T-helper 17 cell (primary cell): Measurements from ENCODE around the gene ZNF800. TPM values are rescaled to one million over a fixed set of nuclear protein-coding genes. Genes with fewer than 3 reads are reported as not detected.

Experiments used
- ATAC-seq: fragments of 150-1000 bp; cut with Tn5 transposase; 2 replicates; pipeline ENCODE4 v1.10.0; 2021; ENCODE audit warnings: mild to moderate bottlenecking, moderate library complexity
- DNase-seq, 3 donors: peaks; one replicate each; pipeline versions ENCODE4 v3.0.0 to v3.0.0-alpha.2; 2020 to 2021
- H3K9me3 ChIP-seq: one replicate; pipeline ENCODE4 v1.7.0; 2013; ENCODE audit warnings: low read length, mild to moderate bottlenecking; ENCODE audit not compliant: control insufficient read depth, poor library complexity, severe bottlenecking
- H3K27ac Mint-ChIP-seq: one replicate; pipeline ENCODE4 v1.8.0; 2022; ENCODE audit warnings: mild to moderate bottlenecking, moderate library complexity, mixed read lengths
- H3K27me3 Mint-ChIP-seq: one replicate; pipeline ENCODE4 v1.8.0; 2022; ENCODE audit warnings: mixed read lengths
- H3K36me3 Mint-ChIP-seq: one replicate; pipeline ENCODE4 v1.8.0; 2022; ENCODE audit warnings: low read depth, mixed read lengths
- H3K4me1 Mint-ChIP-seq: one replicate; pipeline ENCODE4 v1.8.0; 2022; ENCODE audit warnings: mild to moderate bottlenecking, mixed read lengths
- H3K4me3 Mint-ChIP-seq: one replicate; pipeline ENCODE4 v1.8.0; 2022; ENCODE audit warnings: mild to moderate bottlenecking, moderate library complexity, mixed read lengths
- total RNA-seq, 4 donors: library from RNA in 2 of 4; stranded (reverse) in 2 of 4; gene quantifications; one replicate each; pipeline ENCODE4 v1.2.3 and lab custom pipeline; 2022 to 2026

ZNF800 gene
- total RNA-seq, 2 donors from 2014 or later = 67.2 to 70.1 TPM

- no peak overlapping the region for H3K27ac Mint-ChIP-seq
- H3K4me3 Mint-ChIP-seq = no peak overlapping the region
- H3K4me1 Mint-ChIP-seq = peaks cover 23% of the 10 kb centered on the region
- no peaks in the 10 kb centered on the region for H3K9me3 ChIP-seq
- H3K27me3 Mint-ChIP-seq = no peaks in the 10 kb centered on the region
- no peak for ATAC-seq
- peaks cover 11% of the 10 kb centered on the region for H3K36me3 Mint-ChIP-seq
- no peak for DNase-seq
Observed at GRCh38 chr7:127353897-127354296, 38.6 kb downstream of the ZNF800 start.

GRCh38 chr7:127350586-127350985, 41.9 kb downstream of the ZNF800 start:
- Mint-ChIP-seq H3K36me3 (peaks cover 8% of the 10 kb centered on the region), H3K4me1 (peaks cover 25% of the 10 kb centered on the region), H3K4me3 (no peak overlapping the region), H3K27ac (peak overlapping the region; percentile 27), H3K27me3 (peaks cover 5% of the 10 kb centered on the region)
- DNase-seq (no peak), ATAC-seq (no peak)
- H3K9me3 ChIP-seq = no peaks in the 10 kb centered on the region

GRCh38 chr7:127349881-127350280, 42.6 kb downstream of the ZNF800 start:
- Mint-ChIP-seq H3K4me3 (no peak overlapping the region), H3K4me1 (peaks cover 26% of the 10 kb centered on the region), H3K27me3 (peaks cover 7% of the 10 kb centered on the region), H3K27ac (no peak overlapping the region), H3K36me3 (peaks cover 4% of the 10 kb centered on the region)
- DNase-seq = no peak
- ATAC-seq = no peak
- no peaks in the 10 kb centered on the region for H3K9me3 ChIP-seq

- DNase-seq (no peak), ATAC-seq (no peak)
- H3K4me3 Mint-ChIP-seq = peak overlapping the region; percentile 50
- no peak overlapping the region for H3K27ac Mint-ChIP-seq
- no peaks in the 10 kb centered on the region for H3K9me3 ChIP-seq
- H3K27me3 Mint-ChIP-seq = peaks cover 7% of the 10 kb centered on the region
- H3K36me3 Mint-ChIP-seq = peaks cover 4% of the 10 kb centered on the region
- peaks cover 26% of the 10 kb centered on the region for H3K4me1 Mint-ChIP-seq
Observed at GRCh38 chr7:127348247-127348631, 44.3 kb downstream of the ZNF800 start.

GRCh38 chr7:127347567-127348246, 44.8 kb downstream of the ZNF800 start:
- peak overlapping the region; percentile 78 for H3K4me3 Mint-ChIP-seq
- H3K36me3 Mint-ChIP-seq = peaks cover 4% of the 10 kb centered on the region
- peaks cover 26% of the 10 kb centered on the region for H3K4me1 Mint-ChIP-seq
- peaks cover 7% of the 10 kb centered on the region for H3K27me3 Mint-ChIP-seq
- DNase-seq (peak; percentile 57 to 73 (median 65)), ATAC-seq (peak; percentile 99)
- no peak overlapping the region for H3K27ac Mint-ChIP-seq
- H3K9me3 ChIP-seq = no peaks in the 10 kb centered on the region

- no peaks in the 10 kb centered on the region for H3K9me3 ChIP-seq
- Mint-ChIP-seq H3K4me1 (peaks cover 26% of the 10 kb centered on the region), H3K27me3 (peaks cover 7% of the 10 kb centered on the region), H3K4me3 (peak overlapping the region; percentile 73), H3K36me3 (peaks cover 4% of the 10 kb centered on the region), H3K27ac (peak overlapping the region; percentile 42)
- no peak for DNase-seq
- no peak for ATAC-seq
Observed at GRCh38 chr7:127346575-127347256, 45.8 kb downstream of the ZNF800 start.

GRCh38 chr7:127342596-127342995, 49.9 kb downstream of the ZNF800 start:
- Mint-ChIP-seq H3K27ac (no peak overlapping the region), H3K4me3 (no peak overlapping the region), H3K4me1 (peaks cover 16% of the 10 kb centered on the region), H3K27me3 (peaks cover 17% of the 10 kb centered on the region), H3K36me3 (peaks cover 9% of the 10 kb centered on the region)
- ATAC-seq (no peak), DNase-seq (no peak)
- H3K9me3 ChIP-seq = no peaks in the 10 kb centered on the region

- Mint-ChIP-seq H3K36me3 (peaks cover 5% of the 10 kb centered on the region), H3K27ac (no peak overlapping the region), H3K4me3 (no peak overlapping the region), H3K4me1 (no peaks in the 10 kb centered on the region), H3K27me3 (peaks cover 41% of the 10 kb centered on the region)
- no peaks in the 10 kb centered on the region for H3K9me3 ChIP-seq
- DNase-seq (no peak), ATAC-seq (no peak)
Observed at GRCh38 chr7:127338122-127338521, 54.4 kb downstream of the ZNF800 start.

GRCh38 chr7:127337581-127337980, 54.9 kb downstream of the ZNF800 start:
- Mint-ChIP-seq H3K27me3 (peaks cover 42% of the 10 kb centered on the region), H3K27ac (no peak overlapping the region), H3K4me3 (no peak overlapping the region), H3K4me1 (no peaks in the 10 kb centered on the region), H3K36me3 (peaks cover 5% of the 10 kb centered on the region)
- ATAC-seq (no peak), DNase-seq (no peak)
- H3K9me3 ChIP-seq = no peaks in the 10 kb centered on the region

GRCh38 chr7:127336458-127336857, 56.0 kb downstream of the ZNF800 start:
- H3K36me3 Mint-ChIP-seq = peaks cover 5% of the 10 kb centered on the region
- peaks cover 48% of the 10 kb centered on the region for H3K27me3 Mint-ChIP-seq
- no peak overlapping the region for H3K4me3 Mint-ChIP-seq

GRCh38 chr7:127332880-127333279, 59.6 kb downstream of the ZNF800 start:
- no peak for DNase-seq
- no peaks in the 10 kb centered on the region for H3K9me3 ChIP-seq
- Mint-ChIP-seq H3K4me1 (no peaks in the 10 kb centered on the region), H3K27me3 (peaks cover 49% of the 10 kb centered on the region), H3K36me3 (no peaks in the 10 kb centered on the region), H3K4me3 (no peak overlapping the region), H3K27ac (no peak overlapping the region)
- no peak for ATAC-seq

More at GRCh38 chr7:127336458-127336857, 56.0 kb downstream of the ZNF800 start:
- no peak for ATAC-seq
- Mint-ChIP-seq H3K4me1 (no peaks in the 10 kb centered on the region), H3K27ac (no peak overlapping the region)
- no peaks in the 10 kb centered on the region for H3K9me3 ChIP-seq
- no peak for DNase-seq

GRCh38 chr7:127330070-127330469, 62.4 kb downstream of the ZNF800 start:
- no peak overlapping the region for H3K27ac Mint-ChIP-seq

GRCh38 chr7:127322832-127323493, 69.5 kb downstream of the ZNF800 start:
- DNase-seq (no peak), ATAC-seq (peak; percentile 20)
- H3K27me3 Mint-ChIP-seq = peaks cover 13% of the 10 kb centered on the region
- peaks cover 19% of the 10 kb centered on the region for H3K4me1 Mint-ChIP-seq
- peak overlapping the region; percentile 86 for H3K27ac Mint-ChIP-seq
- peak overlapping the region; percentile 52 for H3K4me3 Mint-ChIP-seq
- no peaks in the 10 kb centered on the region for H3K9me3 ChIP-seq
- no peaks in the 10 kb centered on the region for H3K36me3 Mint-ChIP-seq

More at GRCh38 chr7:127330070-127330469, 62.4 kb downstream of the ZNF800 start:
- Mint-ChIP-seq H3K36me3 (no peaks in the 10 kb centered on the region), H3K27me3 (peaks cover 43% of the 10 kb centered on the region), H3K4me1 (no peaks in the 10 kb centered on the region), H3K4me3 (no peak overlapping the region)
- no peaks in the 10 kb centered on the region for H3K9me3 ChIP-seq
- DNase-seq = no peak
- ATAC-seq = no peak
